H1 (cell line): ENCODE measurements around the gene NIPAL4. TPM values are rescaled to one million over a fixed set of nuclear protein-coding genes. Genes with fewer than 3 reads are reported as not detected.

Source experiments
- PHF8 ChIP-seq: fragments of 200-600 bp; sonication (generic); conservative IDR thresholded peaks from 2 replicates; pipeline ENCODE4 v1.7.1; 2012; ENCODE audit warnings: low read depth, mild to moderate bottlenecking, inconsistent platforms, low read length, moderate library complexity
- polyA plus RNA-seq, 7 experiments: library from polyadenylated mRNA; depleted of rRNA in 3 of 7; stranded (reverse) in 5 of 7; unstranded in 2 of 7; fragments of >200 nt in 5 of 7; fragments of 200-250 nt in 2 of 7; gene quantifications; 1 replicate in 5 of 7; 2 replicates in 1 of 7; 4 replicates in 1 of 7; pipeline versions ENCODE4 v1.2.1 to v1.2.3, GENCODE V29; 2011 to 2013; ENCODE audit warnings: missing spikeins in 2 of 7, mixed read lengths in 2 of 7
- total RNA-seq: library from RNA; stranded (reverse); fragmentation: NEBNext Ultra II Directional; extraction: Animal tissue kit (Norgen Biotek cat#: 25700); gene quantifications from 2 replicates; pipeline ENCODE4 v1.2.1, GENCODE V29; 2021

NIPAL4 gene
- total and polyA plus RNA-seq, 2 of the 8 experiments (the other 6 are each of a cell fraction or from before 2014, with no cell fraction given): 0.09 to 0.20 TPM

DNA sequence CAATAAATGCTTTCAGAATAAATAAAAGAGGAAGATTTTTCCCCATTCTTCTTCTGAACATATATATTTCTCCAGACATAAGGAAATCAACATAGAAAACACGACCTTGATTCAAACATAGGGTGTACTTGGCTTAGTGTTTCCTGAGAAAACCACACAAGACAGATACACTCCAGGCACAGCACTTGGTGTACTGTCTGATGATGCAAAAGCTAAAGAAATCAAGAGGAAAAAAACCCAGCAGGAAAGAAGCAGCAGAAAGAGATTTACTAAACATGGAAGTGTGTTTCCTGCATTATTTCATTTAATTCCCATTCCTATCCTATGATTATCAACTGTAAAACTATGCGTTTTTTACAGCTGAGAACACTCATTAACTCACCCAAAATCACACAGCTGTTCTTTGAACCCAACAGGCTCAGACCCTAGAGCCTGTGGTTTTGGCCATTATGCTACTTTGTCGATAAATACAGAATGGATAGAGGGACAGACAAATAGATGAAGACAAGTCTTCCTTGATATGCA lies 46.1 kb downstream of the NIPAL4 start (continued):
- TF ChIP-seq PHF8: no peak
- TF ChIP-seq, all 59 proteins: peak for 0
